K562 (cell line): ENCODE measurements around the gene MAN1B1. TPM values are rescaled to one million over a fixed set of nuclear protein-coding genes. Genes with fewer than 3 reads are reported as not detected.

ENCODE experiments used
- CBFB ChIP-seq: sonication (generic); formaldehyde crosslinking; IDR thresholded peaks from 2 replicates; pipeline ENCODE4 v1.4.0; 2020; ENCODE audit warnings: mild to moderate bottlenecking, missing genetic modification reagents
- CBX2 ChIP-seq: fragments of 200-600 bp; sonication (generic); IDR thresholded peaks from one replicate; pipeline ENCODE4 v1.6.1; 2012; ENCODE audit warnings: mild to moderate bottlenecking, low read length, inconsistent platforms; ENCODE audit not compliant: insufficient read depth, poor library complexity, severe bottlenecking
- EZH2 ChIP-seq: IDR thresholded peaks from 2 replicates; pipeline ENCODE4 v1.6.1; 2012; ENCODE audit warnings: low read depth, mild to moderate bottlenecking, inconsistent platforms, low read length, borderline replicate concordance
- HMGN3 ChIP-seq: IDR thresholded peaks from 2 replicates; pipeline ENCODE4 v1.6.1; 2011; ENCODE audit warnings: borderline replicate concordance, low read depth, mild to moderate bottlenecking, mixed read lengths, low read length; ENCODE audit not compliant: insufficient read length; ENCODE audit errors: extremely low read depth
- MBD1 ChIP-seq: fragments of 250-450 bp; sonication (Bioruptor Pico); IDR thresholded peaks from 2 replicates; pipeline ENCODE4 v1.8.0; 2022; ENCODE audit warnings: inconsistent platforms
- MTA2 ChIP-seq: fragments of 450-650 bp; IDR thresholded peaks from 2 replicates; pipeline ENCODE4 v1.6.1; 2016; ENCODE audit warnings: low read depth
- MYC ChIP-seq, 2 experiments: fragments of 250-450 bp in 1 of 2; sonication (Bioruptor Pico) in 1 of 2; IDR thresholded peaks; 2 replicates each; pipeline versions ENCODE4 v1.5.1 to v1.6.1; 2012 to 2021; ENCODE audit warnings: low read depth in 2 of 2, borderline replicate concordance in 1 of 2, improper control_type of control experiment in 1 of 2, low read length in 1 of 2, mild to moderate bottlenecking in 1 of 2, moderate library complexity in 1 of 2
- PRMT5 ChIP-seq: sonication (generic); formaldehyde crosslinking; IDR thresholded peaks from 2 replicates; pipeline ENCODE4 v1.5.0; 2020; ENCODE audit warnings: missing genetic modification reagents
- RAD51 ChIP-seq: fragments of 450-650 bp; IDR thresholded peaks from 2 replicates; pipeline ENCODE4 v1.7.1; 2016; ENCODE audit warnings: low read depth, mild to moderate bottlenecking, borderline replicate concordance
- RB1 ChIP-seq: fragments of 450-650 bp; IDR thresholded peaks from 2 replicates; pipeline ENCODE4 v1.6.1; 2017; ENCODE audit warnings: low read depth, mild to moderate bottlenecking
- RCOR1 ChIP-seq, 2 experiments: IDR thresholded peaks; 2 replicates each; pipeline ENCODE4 v1.6.1; 2012; ENCODE audit warnings: low read depth in 2 of 2, low read length in 2 of 2, borderline replicate concordance in 1 of 2, improper control_type of control experiment in 1 of 2
- REST ChIP-seq, 2 experiments: fragments of 450-650 bp; formaldehyde crosslinking in 1 of 2; IDR thresholded peaks; 2 replicates each; pipeline versions ENCODE4 v1.4.0 to v1.6.1; 2014 to 2020; ENCODE audit warnings: mild to moderate bottlenecking in 2 of 2, borderline replicate concordance in 1 of 2, low read depth in 1 of 2
- STAG1 ChIP-seq: sonication (generic); formaldehyde crosslinking; IDR thresholded peaks from 2 replicates; pipeline ENCODE4 v1.5.0; 2020; ENCODE audit warnings: missing genetic modification reagents, borderline replicate concordance
- TBP ChIP-seq: optimal IDR thresholded peaks from 2 replicates; pipeline ENCODE3; 2011; ENCODE audit warnings: low read depth, low read length, improper control_type of control experiment
- ZNF232 ChIP-seq: sonication (generic); formaldehyde crosslinking; IDR thresholded peaks from 2 replicates; pipeline ENCODE4 v1.8.0; 2022; ENCODE audit warnings: mild to moderate bottlenecking, missing genetic modification reagents
- ZNF445 ChIP-seq: fragments of 250-450 bp; sonication (Bioruptor Pico); IDR thresholded peaks from 2 replicates; pipeline ENCODE4 v1.4.0; 2020; ENCODE audit warnings: low read depth, mild to moderate bottlenecking, moderate library complexity
- polyA plus RNA-seq, 8 experiments: library from polyadenylated mRNA; depleted of rRNA in 4 of 8; stranded (reverse) in 5 of 8; unstranded in 3 of 8; fragments of >200 nt; fragmentation: Nextera tagmentation in 2 of 8; fragmentation: Illumina TruSeq in 1 of 8; extraction: Ambion mirVana in 2 of 8; extraction: Trizol in 1 of 8; gene quantifications; 2 replicates each; pipeline versions ENCODE4 v1.2.1 to v1.2.3, GENCODE V29; 2011 to 2014; ENCODE audit warnings: inconsistent platforms in 1 of 8, missing spikeins in 1 of 8
- total RNA-seq, 7 experiments: library from RNA; depleted of rRNA in 6 of 7; stranded (reverse); fragments of >200 nt in 6 of 7; fragmentation: Illumina TruSeq in 2 of 7; extraction: Trizol in 2 of 7; gene quantifications; 2 replicates each; pipeline versions ENCODE4 v1.2.1 to v1.2.3, GENCODE V29; 2011 to 2021; ENCODE audit warnings: low replicate concordance in 1 of 7

The MAN1B1 gene
- total and polyA plus RNA-seq, 9 of the 15 experiments (the other 6 are each of a cell fraction or from before 2014, with no cell fraction given): 0.55 to 36.6 (median 27.3) TPM

GRCh38 chr9:137049544-137050449 is 37.0 kb upstream of the MAN1B1 start (continued):
- no peak for TF ChIP-seq MBD1 (CRISPR knock-in tag)
- no peak for TF ChIP-seq ZNF232 (CRISPR knock-in tag)
- TF ChIP-seq TBP: no peak
- TF ChIP-seq HMGN3: peak; percentile 24
- peak; percentile 35; the same call in 1 of the 2 replicates for TF ChIP-seq STAG1 (CRISPR knock-in tag)
- no peak for TF ChIP-seq ZNF445 (CRISPR knock-in tag)
- TF ChIP-seq RB1: peak; percentile 35; the same call in 1 of the 2 replicates
- no peak for TF ChIP-seq CBX2
- TF ChIP-seq EZH2: no peak
- peak; percentile 47; the same call in 1 of the 2 replicates for TF ChIP-seq REST (IDR thresholded peaks at IDR 0.05; ENCODE audit: borderline replicate concordance)
- no peak for TF ChIP-seq REST (CRISPR knock-in tag; IDR thresholded peaks at IDR 0.05; ENCODE audit: low read depth)
- no peak for TF ChIP-seq MTA2
- TF ChIP-seq PRMT5 (CRISPR knock-in tag): no peak
- no peak for TF ChIP-seq CBFB (CRISPR knock-in tag)
- TF ChIP-seq RAD51: no peak
- TF ChIP-seq RCOR1 (IDR thresholded peaks at IDR 0.05; ENCODE audit: borderline replicate concordance in 1 of 2, low read depth in 2 of 2, low read length in 2 of 2): 0 out of 4 replicates have a peak, but pooled peaks of 1 of the 2 experiments have one; percentile 37
- 0 out of 2 replicates have a peak, but pooled peaks have one; percentile 11 for TF ChIP-seq MYC (IDR thresholded peaks at IDR 0.05; ENCODE audit: low read depth, low read length)
- TF ChIP-seq MYC (CRISPR knock-in tag; IDR thresholded peaks at IDR 0.05; ENCODE audit: borderline replicate concordance, low read depth): no peak
